Esophagus muscularis mucosa (tissue), 4 donors: Measurements from ENCODE around the gene TENM4. TPM values are rescaled to one million over a fixed set of nuclear protein-coding genes. Genes with fewer than 3 reads are reported as not detected.

Experiments
- DNase-seq: peaks from one replicate; pipeline ENCODE4 v3.0.0-alpha.2; 2017; ENCODE audit errors: extremely low spot score
- H3K27ac ChIP-seq, 4 donors: fragments of 200-600 bp; sonication (generic); replicated peaks in 1 of 4; 1 replicate in 3 of 4; 2 replicates in 1 of 4; pipeline ENCODE4 v1.5.1; 2016 to 2019; ENCODE audit warnings: mild to moderate bottlenecking in 1 of 4
- H3K27me3 ChIP-seq, 4 donors: fragments of 200-600 bp; sonication (generic); one replicate each; pipeline versions ENCODE4 v1.5.1 to v1.6.0; 2016 to 2019
- H3K36me3 ChIP-seq, 4 donors: fragments of 200-600 bp; sonication (generic); one replicate each; pipeline ENCODE4 v1.5.1; 2016 to 2019
- H3K4me1 ChIP-seq, 4 donors: fragments of 200-600 bp; sonication (generic); one replicate each; pipeline ENCODE4 v1.5.1; 2016 to 2019
- H3K4me3 ChIP-seq, 4 donors: fragments of 200-600 bp; sonication (generic); 1 replicate in 2 of 4; 2 replicates in 2 of 4; pipeline ENCODE4 v1.5.1; 2016 to 2019; ENCODE audit warnings: mild to moderate bottlenecking in 4 of 4, moderate library complexity in 1 of 4
- H3K9me3 ChIP-seq, 4 donors: fragments of 200-600 bp; sonication (generic); 1 replicate in 3 of 4; 2 replicates in 1 of 4; pipeline ENCODE4 v1.5.1; 2016 to 2019
- EP300 ChIP-seq: sonication (generic); formaldehyde crosslinking; IDR thresholded peaks from one replicate; pipeline ENCODE4 v1.6.1; 2017; ENCODE audit warnings: antibody characterized with exemption
- POLR2A ChIP-seq: fragments of 450-650 bp; IDR thresholded peaks from one replicate; pipeline ENCODE4 v1.6.1; 2017; ENCODE audit warnings: antibody characterized with exemption, moderate library complexity, mild to moderate bottlenecking, low read depth
- POLR2AphosphoS5 ChIP-seq, 2 donors: sonication (generic); formaldehyde crosslinking; IDR thresholded peaks; one replicate each; pipeline ENCODE4 v1.6.1; 2017; ENCODE audit warnings: antibody characterized with exemption in 2 of 2
- WGBS: methylation state at CpG from one replicate; pipeline ENCODE4 v1.1.5; 2018; 5-methylcytosine and 5-hydroxymethylcytosine counted together
- intact Hi-C: fragments of 100-400 bp; cut with DNase I; formaldehyde crosslinking; loops from one replicate; pipeline ENCODE4 v1.15.1; 2023
- total RNA-seq, 4 donors: library from RNA; depleted of rRNA; stranded (reverse); fragments of >200 nt; gene quantifications; one replicate each; pipeline versions ENCODE4 v1.1.0 to v1.2.1, GENCODE V29; 2016
- TF ChIP-seq, protein P1 (sequence below), 3 experiments: fragments of 200-600 bp in 2 of 3; fragments of 450-650 bp in 1 of 3; sonication (generic) in 2 of 3; IDR thresholded peaks; one replicate each; pipeline ENCODE4 v1.5.1; 2017 to 2019; ENCODE audit warnings: antibody characterized with exemption in 3 of 3, mild to moderate bottlenecking in 2 of 3, moderate library complexity in 1 of 3

Gene TENM4
- total RNA-seq, 4 donors from 2014 or later = 4.1 to 9.6 (median 8.0) TPM

GRCh38 chr11:78802058-78802761 lies 638.6 kb downstream of the TENM4 start:
- Histone ChIP-seq H3K4me1 (peaks cover 24 to 60% (median 54%) of the 10 kb centered on the region in 4 donors), H3K27me3 (no peaks in the 10 kb centered on the region), H3K27ac (peak overlapping the region; percentile 74 to 80 (median 76)), H3K9me3 (no peaks in the 10 kb centered on the region), H3K36me3 (no peaks in the 10 kb centered on the region), H3K4me3 (no peak overlapping the region)
- WGBS = 61% methylated on average over 11 of the region's 11 CpGs
- DNase-seq = no peak
- TF ChIP-seq POLR2A (no peak), EP300 (no peak), POLR2AphosphoS5 (IDR thresholded peaks at IDR 0.05) (no peak)
- TF ChIP-seq, protein P1, sequence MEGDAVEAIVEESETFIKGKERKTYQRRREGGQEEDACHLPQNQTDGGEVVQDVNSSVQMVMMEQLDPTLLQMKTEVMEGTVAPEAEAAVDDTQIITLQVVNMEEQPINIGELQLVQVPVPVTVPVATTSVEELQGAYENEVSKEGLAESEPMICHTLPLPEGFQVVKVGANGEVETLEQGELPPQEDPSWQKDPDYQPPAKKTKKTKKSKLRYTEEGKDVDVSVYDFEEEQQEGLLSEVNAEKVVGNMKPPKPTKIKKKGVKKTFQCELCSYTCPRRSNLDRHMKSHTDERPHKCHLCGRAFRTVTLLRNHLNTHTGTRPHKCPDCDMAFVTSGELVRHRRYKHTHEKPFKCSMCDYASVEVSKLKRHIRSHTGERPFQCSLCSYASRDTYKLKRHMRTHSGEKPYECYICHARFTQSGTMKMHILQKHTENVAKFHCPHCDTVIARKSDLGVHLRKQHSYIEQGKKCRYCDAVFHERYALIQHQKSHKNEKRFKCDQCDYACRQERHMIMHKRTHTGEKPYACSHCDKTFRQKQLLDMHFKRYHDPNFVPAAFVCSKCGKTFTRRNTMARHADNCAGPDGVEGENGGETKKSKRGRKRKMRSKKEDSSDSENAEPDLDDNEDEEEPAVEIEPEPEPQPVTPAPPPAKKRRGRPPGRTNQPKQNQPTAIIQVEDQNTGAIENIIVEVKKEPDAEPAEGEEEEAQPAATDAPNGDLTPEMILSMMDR (IDR thresholded peaks at IDR 0.05) = no peak
- intact Hi-C loops = loop anchor here (5.0 kb wide), 2 partner anchors 40 to 290 kb away; no protein-coding TSS in a partner anchor

GRCh38 chr11:78801161-78801884 lies 639.5 kb downstream of the TENM4 start:
- intact Hi-C loops = loop anchor here (5.0 kb wide), 2 partner anchors 41 to 291 kb away; no protein-coding TSS in a partner anchor
- no peak overlapping the region for H3K4me3 ChIP-seq
- TF ChIP-seq POLR2A = no peak
- TF ChIP-seq, protein P1 (IDR thresholded peaks at IDR 0.05) = no peak
- TF ChIP-seq EP300 = no peak
- peak; percentile 71 to 72 for TF ChIP-seq POLR2AphosphoS5 (IDR thresholded peaks at IDR 0.05)
- H3K36me3 ChIP-seq = no peaks in the 10 kb centered on the region
- peaks cover 24 to 62% (median 55%) of the 10 kb centered on the region in 4 donors for H3K4me1 ChIP-seq
- H3K27ac ChIP-seq = peak overlapping the region; percentile 74 to 80 (median 76)
- 2% methylated on average over 3 of the region's 3 CpGs for WGBS
- no peaks in the 10 kb centered on the region for H3K9me3 ChIP-seq
- peak; percentile 92 for DNase-seq
- no peaks in the 10 kb centered on the region for H3K27me3 ChIP-seq

DNA sequence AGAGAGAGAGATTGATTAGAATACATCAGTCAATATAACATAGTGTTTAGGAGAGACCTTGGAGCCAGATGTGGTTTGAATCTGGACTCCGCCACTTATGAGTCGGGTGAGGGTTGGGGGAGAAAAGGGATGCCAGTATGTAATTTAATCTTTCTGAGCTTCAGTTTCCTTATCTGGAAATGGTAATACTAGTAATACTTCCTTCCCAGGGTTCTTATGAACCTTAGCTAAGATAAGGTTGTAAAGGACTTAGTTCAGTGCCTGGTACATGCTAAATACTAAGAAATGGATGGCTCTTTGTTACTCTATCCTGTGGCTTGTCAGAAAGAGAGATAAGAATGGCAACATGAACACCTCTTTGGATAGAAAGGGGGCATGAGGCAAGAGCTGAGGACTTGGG lies 640.1 kb downstream of the TENM4 start:
- no peak for TF ChIP-seq POLR2AphosphoS5 (IDR thresholded peaks at IDR 0.05)
- TF ChIP-seq, protein P1 (IDR thresholded peaks at IDR 0.05) = no peak
- no peak for TF ChIP-seq EP300
- no peak for TF ChIP-seq POLR2A
- intact Hi-C loops = loop anchor here (5.0 kb wide), 2 partner anchors 42 to 292 kb away; no protein-coding TSS in a partner anchor
- no peak for DNase-seq
- Histone ChIP-seq H3K4me1 (peaks cover 24 to 62% (median 56%) of the 10 kb centered on the region in 4 donors), H3K27me3 (no peaks in the 10 kb centered on the region), H3K27ac (peak overlapping the region; percentile 74 to 80 (median 76)), H3K36me3 (no peaks in the 10 kb centered on the region), H3K4me3 (no peak overlapping the region), H3K9me3 (no peaks in the 10 kb centered on the region)
- WGBS = 96% methylated on average over 2 of the region's 2 CpGs

DNA sequence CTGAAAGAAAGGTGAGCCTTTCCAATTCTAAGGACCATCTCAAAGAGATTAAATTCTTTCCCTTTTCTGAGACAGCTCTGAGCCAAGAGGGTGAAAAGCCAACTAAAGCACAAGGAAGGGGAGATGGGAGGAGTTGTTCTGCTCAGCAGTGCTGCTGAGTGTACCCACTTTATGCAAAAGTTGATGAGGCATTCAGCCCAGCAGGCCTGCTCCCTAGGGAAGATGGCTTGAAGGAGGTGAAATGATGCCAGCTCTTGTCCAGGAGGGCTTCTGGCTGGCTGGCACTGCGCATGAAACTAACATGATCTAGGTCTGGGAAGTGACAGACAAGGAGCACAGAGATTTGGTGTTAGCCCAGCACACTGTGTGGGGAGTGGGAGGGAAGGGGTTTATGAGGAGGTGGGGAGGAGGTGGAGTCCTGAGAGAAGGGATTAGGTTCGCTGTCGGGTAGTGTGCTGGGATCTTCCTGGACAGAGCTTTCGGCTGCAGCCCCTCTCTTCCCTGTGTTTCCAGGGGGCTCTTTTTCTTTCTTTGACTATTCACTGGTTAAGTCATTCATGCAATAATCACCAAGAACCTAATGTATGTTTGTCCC lies 640.6 kb downstream of the TENM4 start:
- H3K36me3 ChIP-seq = no peaks in the 10 kb centered on the region
- H3K4me1 ChIP-seq = peaks cover 24 to 62% (median 56%) of the 10 kb centered on the region in 4 donors
- H3K9me3 ChIP-seq = no peaks in the 10 kb centered on the region
- H3K27ac ChIP-seq = peak overlapping the region in 2 of 4 donors; percentile 76 to 77
- intact Hi-C loops = loop anchor here (5.0 kb wide), 2 partner anchors 42 to 292 kb away; no protein-coding TSS in a partner anchor
- TF ChIP-seq POLR2AphosphoS5 (IDR thresholded peaks at IDR 0.05) (no peak), POLR2A (no peak), EP300 (no peak)
- TF ChIP-seq, protein P1 (IDR thresholded peaks at IDR 0.05) = no peak
- 88% methylated on average over 4 of the region's 4 CpGs for WGBS
- DNase-seq = no peak
- no peak overlapping the region for H3K4me3 ChIP-seq
- no peaks in the 10 kb centered on the region for H3K27me3 ChIP-seq
